NCI-H1694 (cell line): ENCODE data around the gene SELENOW.
A peak's percentile ranks its signal among the peaks of the same experiment; 100 is the strongest.
"Not testable (repeated sequence)": the region's sequence is repeated elsewhere in the genome, so short reads cannot be mapped to it uniquely, and the experiment has no call there.

Experiments used
- DNase-seq: peaks from one replicate; lab custom pipeline; 2025; lab: John Stamatoyannopoulos, UW

SELENOW gene

GRCh38 chr19:47778049-47778953 lies at the start of gene SELENOW:
Gene SELENOW, plus strand, starts transcription at chr19:47778703. Its CDS starts 83 bp downstream, at chr19:47778786.
- peak; percentile 21 for DNase-seq

GRCh38 chr19:47729468-47729798 lies 49.1 kb upstream of the SELENOW start:
- DNase-seq = no peak

DNA sequence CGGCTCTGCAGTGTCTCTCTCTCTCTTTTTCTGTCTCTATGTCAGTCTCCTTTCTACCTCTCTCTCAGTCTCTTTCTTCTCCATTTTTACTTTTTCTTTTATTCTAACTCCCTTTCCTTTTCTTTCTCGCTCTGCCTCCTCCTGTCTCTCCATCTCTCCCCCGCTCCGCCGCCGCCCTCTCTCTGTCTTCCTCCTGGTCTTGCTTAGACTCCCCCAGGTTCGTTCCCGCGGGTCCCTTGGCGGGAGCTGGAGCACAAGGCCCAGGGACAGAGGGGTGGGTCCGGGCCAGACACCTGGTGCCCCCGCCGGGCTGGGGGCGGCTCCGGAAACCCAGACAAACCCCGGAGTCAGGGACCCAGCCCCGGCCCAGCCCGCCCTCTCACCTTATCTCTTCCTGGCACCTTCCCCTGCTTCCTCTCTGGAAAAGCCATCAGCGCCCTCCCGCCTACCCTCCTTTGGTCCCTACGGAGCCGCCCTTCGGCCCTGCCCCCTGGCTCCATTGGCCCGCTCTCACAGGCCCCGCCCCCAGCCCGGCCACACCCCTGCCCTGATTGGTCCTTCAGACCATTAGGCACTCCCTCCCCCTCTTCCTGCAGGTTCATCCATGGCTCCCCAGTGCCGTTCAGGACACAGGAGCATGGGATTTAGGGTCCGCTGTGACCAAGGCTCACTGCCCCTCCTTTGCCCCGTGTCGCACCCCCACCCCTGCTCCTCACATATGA lies 48.5 kb upstream of the SELENOW start:
- no peak for DNase-seq

DNA sequence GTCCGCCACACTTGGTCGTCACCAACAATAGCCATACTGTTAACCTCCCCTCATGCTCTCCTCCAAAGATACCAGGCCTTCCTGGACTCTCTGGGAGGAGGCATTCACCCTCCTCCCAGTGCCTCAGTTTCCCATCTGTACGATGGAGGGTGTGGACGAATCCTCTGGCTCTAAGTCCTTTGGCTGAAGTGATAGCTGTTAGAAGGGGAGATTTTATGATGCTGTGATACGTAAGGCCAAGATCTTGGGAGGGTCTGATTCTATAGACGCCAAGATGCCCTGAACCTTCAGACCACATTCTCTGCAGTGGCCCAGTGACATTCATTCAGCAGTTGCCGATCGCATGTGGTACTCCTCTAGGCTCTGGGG lies 48.0 kb upstream of the SELENOW start:
- no peak for DNase-seq

GRCh38 chr19:47730910-47731309 lies 47.6 kb upstream of the SELENOW start:
- no peak for DNase-seq

- no peak for DNase-seq
These were observed 43.4 kb upstream of the SELENOW start for GRCh38 chr19:47735131-47735530.

DNA sequence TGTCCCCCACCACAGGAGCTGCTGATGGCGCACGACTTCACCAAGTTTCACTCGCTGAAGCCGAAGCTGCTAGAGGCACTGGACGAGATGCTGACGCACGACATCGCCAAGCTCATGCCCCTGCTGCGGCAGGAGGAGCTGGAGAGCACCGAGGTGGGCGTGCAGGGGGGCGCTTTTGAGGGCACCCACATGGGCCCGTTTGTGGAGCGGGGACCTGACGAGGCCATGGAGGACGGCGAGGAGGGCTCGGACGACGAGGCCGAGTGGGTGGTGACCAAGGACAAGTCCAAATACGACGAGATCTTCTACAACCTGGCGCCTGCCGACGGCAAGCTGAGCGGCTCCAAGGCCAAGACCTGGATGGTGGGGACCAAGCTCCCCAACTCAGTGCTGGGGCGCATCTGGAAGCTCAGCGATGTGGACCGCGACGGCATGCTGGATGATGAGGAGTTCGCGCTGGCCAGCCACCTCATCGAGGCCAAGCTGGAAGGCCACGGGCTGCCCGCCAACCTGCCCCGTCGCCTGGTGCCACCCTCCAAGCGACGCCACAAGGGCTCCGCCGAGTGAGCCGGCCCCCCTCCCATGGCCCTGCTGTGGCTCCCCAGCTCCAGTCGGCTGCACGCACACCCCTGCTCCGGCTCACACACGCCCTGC lies 37.5 kb upstream of the SELENOW start:
- DNase-seq = no peak

DNA sequence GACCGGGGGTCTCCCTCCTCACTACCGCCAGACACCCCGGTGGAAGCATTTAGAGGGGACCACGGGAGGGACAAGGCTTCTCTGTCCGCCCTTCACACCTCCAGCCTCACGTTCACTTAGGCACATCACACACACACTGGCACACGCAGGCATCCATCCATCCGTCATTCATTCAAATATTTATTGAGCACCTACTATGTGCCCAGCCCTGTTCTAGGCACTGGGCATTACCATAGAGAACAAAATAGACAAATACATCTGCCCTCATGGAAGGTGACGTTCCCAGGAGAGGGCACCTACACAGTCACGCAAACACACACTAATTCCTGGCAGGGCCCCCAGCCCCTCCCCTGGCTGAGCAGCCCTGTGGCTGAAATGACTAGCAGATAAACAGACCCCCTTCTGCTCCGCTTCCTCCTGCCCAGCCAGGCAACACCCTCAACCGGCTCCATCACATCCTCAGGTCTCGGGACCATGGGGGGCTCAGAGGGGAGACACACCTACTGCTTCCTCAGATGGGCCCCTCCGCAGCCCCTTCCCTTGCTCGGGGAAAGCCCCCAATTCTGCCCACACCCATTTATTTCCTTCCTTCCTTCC lies 36.9 kb upstream of the SELENOW start:
- DNase-seq = no peak

DNA sequence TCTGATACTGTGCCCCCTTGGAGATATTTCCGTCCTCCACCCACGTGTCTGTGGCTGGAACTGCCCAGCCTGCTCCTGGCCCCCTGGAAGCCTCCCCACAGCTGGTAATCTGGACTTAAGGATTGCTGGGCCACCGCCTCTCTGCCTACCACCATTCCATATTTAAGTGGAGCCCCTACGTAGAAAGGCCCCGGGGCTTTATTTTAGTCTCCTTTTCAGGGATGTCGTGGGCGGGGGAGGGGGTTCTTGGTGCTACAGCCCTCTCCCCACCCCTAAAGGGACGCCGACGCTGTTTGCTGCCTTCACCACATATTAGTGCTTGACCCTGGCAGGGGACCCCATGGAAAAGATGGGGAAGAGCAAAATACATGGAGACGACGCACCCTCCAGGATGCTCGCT lies 35.9 kb upstream of the SELENOW start:
- no peak for DNase-seq

- DNase-seq = peak; percentile 96
These were observed 33.2 kb upstream of the SELENOW start, which contains the start of gene NOP53 for GRCh38 chr19:47745010-47745901. Gene NOP53, plus strand, starts transcription at chr19:47745546. Its CDS starts 14 bp downstream, at chr19:47745560.

DNA sequence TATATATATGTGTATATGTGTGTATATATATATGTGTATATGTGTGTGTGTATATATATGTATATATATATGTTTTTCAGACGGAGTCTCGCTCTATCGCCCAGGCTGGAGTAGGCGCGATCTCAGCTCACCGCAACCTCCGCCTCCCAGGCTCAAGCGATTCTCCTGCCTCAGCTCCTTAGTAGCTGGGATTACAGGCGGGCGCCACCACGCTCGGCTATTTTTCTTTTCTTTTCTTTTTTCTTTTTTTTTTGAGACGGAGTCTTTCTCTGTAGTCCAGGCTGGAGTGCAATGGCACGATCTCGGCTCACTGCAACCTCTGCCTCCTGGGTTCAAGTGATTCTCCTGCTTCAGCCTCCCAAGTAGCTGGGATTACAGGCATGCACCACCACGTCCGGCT lies 32.4 kb upstream of the SELENOW start:
- not testable (repeated sequence) for DNase-seq

DNA sequence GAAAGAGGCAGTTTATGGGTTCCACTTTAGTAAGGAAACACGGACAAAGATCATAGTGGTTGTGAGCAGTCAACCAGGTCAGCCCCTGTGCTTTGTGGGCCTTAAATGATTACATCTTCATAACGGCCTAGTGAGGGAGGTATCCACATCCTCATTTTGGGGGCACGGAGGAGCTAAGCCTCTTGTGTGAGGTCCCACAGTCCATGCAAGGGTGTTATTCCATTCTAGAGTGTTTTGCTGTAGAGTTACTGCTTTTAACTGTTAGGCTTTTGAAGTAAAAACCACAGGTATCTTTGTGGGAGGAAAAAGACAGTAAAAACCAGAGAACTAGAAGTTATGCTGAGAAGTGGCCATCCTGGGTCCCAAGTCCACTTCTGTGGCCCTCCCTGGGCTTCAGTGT lies 29.2 kb upstream of the SELENOW start:
- DNase-seq = no peak

- no peak for DNase-seq
These were observed 27.8 kb upstream of the SELENOW start for GRCh38 chr19:47750752-47751151.

DNA sequence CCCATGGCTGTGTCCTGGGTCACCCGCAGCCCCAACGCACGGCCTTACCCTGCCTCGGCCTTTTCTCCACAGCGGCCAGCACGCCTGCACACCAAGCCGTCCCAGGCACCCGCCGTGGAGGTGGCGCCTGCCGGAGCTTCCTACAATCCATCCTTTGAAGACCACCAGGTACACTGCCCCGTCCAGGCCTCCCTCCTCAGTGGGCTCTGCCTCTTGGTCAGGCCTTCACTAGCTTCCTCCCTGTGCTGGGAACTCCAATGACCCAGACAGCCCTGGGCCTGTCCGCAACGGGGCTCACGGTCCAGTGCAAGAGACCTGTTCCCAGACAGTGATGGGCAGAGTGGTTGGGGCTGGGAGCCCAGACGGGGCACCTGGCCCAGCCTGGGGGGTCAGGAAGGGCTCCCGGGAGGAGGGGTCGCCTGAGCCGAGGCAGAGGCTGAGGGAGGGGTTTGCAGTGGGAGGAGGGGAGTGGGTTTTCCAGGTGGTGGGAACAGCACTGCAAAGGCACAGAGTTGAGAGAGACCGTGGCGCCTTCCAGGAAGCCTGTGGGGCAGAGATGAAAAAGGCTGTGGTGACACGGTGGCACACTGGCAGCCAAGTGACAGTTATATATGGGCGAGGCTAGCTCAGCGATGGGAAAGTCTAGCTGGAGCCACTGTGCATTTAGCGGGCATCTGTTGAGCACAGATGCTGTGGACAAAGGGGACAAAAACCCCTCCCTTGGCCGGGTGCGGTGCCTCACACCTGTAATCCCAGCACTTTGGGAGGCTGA lies 25.9 kb upstream of the SELENOW start:
- no peak for DNase-seq

DNA sequence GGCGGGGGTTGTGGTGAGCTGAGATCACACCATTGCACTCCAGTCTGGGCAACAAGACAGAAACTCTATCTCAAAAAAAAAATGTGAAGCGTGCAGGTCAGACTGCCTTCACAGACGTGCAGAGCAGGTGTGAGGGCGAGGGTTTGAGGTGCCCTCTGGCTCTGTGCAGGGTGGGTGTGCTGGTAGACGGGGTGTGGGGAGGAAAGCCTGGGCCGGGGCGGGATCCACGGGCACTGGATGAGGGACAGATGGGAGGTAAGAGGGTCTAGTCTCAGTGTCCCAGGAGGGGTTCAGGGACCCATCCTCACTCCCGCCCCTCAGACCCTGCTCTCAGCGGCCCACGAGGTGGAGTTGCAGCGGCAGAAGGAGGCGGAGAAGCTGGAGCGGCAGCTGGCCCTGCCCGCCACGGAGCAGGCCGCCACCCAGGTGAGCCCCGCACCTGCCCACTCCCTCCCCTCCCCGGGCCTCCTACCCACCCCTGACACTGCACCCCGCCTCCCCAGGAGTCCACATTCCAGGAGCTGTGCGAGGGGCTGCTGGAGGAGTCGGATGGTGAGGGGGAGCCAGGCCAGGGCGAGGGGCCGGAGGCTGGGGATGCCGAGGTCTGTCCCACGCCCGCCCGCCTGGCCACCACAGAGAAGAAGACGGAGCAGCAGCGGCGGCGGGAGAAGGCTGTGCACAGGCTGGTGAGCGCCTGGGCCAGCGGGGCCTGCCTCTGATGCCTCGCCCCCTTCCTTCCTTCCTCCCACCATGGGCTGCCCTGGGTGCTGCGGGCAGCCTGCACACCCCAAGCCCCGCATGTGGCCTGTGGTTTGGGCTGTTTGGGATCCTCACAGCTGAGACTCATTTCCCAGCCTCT lies 24.1 kb upstream of the SELENOW start:
- DNase-seq = no peak

DNA sequence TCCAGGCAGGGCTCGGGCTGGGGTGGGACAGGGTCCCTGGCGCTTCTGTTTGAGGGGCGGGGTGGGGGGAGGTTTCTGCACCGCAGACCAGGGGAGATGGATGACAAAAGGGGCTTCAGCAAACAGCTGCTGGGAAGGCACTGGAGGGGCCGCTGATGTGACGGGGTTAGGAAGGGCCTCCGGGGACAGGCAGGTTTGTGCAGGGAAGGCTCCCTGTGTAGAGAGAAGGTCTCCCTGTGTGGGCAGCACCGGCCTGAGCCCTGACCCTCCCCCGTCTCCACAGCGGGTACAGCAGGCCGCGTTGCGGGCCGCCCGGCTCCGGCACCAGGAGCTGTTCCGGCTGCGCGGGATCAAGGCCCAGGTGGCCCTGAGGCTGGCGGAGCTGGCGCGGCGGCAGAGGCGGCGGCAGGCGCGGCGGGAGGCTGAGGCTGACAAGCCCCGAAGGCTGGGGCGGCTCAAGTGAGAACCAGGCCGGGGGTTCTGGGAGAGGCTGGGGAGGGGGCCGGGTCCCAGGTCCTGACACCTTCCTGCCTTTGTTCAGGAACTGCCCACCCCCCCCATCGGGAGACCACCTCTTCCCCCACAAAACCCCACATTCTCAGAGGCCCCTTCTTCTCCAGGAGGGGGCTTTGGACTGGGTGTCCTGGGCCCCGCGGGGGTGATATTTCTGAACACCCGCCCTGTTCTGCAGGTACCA lies 23.3 kb upstream of the SELENOW start:
- DNase-seq = no peak

DNA sequence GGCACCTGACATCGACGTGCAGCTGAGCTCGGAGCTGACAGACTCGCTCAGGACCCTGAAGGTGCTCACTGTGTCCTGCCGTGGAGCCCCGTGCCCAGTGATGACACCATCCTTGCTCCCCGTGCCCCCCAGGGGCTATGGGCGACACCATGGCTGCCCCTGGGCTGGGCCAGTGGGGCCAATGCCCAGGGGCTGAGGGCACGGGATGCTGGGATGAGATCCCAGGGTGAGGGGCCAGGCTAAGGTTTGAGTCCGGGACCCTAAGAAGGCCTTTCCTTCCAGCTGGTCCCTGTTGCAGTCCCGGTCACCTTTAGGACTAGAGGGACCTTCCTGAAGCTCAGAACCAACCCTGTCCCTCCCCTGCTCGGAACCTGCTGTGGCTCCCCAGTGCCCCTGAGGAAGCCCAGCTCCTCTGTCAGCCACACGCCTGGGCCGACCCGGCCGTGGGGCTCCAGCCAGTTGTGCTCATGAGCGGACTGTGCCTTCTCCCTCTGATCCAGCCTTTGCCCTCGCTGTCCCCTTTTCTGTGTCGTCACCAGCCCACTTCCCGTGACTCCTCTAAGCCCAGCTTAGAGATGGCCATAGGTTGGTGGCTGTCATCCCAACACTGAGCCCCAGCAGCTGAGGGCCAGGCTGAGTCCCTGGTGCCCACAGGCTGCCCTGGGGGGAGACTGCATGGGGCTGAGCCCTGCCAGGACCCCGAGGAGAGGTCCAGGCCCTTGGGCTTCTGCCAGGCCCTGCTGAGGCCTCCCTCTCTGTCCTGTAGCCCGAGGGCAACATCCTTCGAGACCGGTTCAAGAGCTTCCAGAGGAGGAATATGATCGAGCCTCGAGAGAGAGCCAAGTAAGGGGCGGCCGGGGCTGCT lies 22.5 kb upstream of the SELENOW start:
- DNase-seq = no peak

GRCh38 chr19:47756627-47756929 lies 21.9 kb upstream of the SELENOW start:
- no peak for DNase-seq
